ENCODE measurements around the gene CTSG. TPM values are rescaled to one million over a fixed set of nuclear protein-coding genes. Genes with fewer than 3 reads are reported as not detected.
"Not testable (repeated sequence)": the region's sequence is repeated elsewhere in the genome, so short reads cannot be mapped to it uniquely, and the experiment has no call there.

Gene CTSG
- total RNA-seq, 2 experiments from 2014 or later: 0.31 to 0.35 TPM

DNA sequence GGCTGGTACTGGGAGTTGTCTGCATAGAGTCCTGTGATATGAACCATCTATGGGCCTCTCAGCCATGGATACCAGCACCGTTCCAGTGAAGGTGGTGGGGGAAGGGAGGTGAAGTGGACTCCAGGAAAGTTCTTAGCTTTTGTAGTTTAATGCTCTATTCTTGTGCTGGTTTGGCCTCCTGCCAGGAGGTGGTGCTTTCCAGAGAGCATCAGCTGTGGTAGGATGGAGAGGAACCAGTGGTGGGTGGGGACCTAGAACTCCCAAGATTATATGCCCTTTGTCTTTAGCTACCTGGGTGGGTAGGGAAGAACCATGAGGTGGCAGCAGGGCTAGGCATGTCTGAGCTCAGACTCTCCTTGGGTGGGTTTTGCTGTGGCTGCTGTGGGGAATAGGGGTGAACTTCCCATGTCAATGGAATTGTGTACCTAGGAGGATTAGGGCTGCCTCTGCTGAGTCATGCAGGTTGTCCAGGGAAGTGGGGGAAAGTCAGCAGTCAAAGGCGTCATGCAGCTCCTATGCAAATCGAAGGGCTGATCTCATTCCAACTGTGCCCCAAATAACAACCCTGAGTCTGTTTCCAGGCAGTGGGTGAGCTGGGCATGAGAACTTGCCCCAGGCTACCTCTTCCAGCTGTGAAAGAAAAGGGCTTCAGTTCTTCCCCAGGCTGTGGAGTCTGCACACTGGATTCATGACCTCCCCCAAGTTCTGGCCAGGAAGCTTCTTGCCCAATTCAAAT lies 19.2 kb upstream of the CTSG start:
- CTCF ChIA-PET: interaction anchor here (0.7 to 2.0 kb wide), 2 partner anchors 10 to 159 kb away, joined by 3 to 8 read pairs; no protein-coding TSS in a partner anchor
- Mint-ChIP-seq H3K4me3 (no peak overlapping the region), H3K36me3 (ENCODE audit: low read depth) (peaks cover 5% of the 10 kb centered on the region), H3K27ac (no peak overlapping the region), H3K4me1 (ENCODE audit: low read depth) (peaks cover 9% of the 10 kb centered on the region), H3K9me3 (peaks cover 28% of the 10 kb centered on the region), H3K27me3 (ENCODE audit: low read depth) (peaks cover 4% of the 10 kb centered on the region)
- DNase-seq: no peak
- intact Hi-C loops (cut with micrococcal nuclease): no loop called here

DNA sequence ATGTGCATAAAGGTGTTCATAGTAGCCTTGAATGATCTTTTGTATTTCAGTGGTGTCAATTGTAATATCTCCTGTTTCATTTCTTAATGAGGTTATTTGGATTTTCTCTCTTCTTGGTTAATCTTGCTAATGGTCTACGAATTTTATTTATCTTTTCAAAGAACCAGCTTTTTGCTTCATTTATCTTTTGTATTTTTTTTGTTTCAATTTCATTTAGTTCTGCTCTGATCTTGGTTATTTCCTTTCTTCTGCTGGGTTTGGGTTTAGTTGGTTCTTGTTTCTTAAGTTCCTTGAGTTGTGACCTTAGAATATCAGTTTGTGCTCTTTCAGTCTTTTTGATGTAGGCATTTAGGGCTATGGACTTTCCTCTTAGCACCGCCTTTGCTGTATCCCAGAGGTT lies 15.0 kb upstream of the CTSG start:
- DNase-seq; intact Hi-C loops (cut with micrococcal nuclease); H3K27ac Mint-ChIP-seq; CTCF ChIA-PET; H3K4me1 Mint-ChIP-seq (ENCODE audit: low read depth); H3K36me3 Mint-ChIP-seq (ENCODE audit: low read depth); H3K4me3 Mint-ChIP-seq; H3K27me3 Mint-ChIP-seq (ENCODE audit: low read depth): not testable (repeated sequence)
- peaks cover 17% of the 10 kb centered on the region for H3K9me3 Mint-ChIP-seq

DNA sequence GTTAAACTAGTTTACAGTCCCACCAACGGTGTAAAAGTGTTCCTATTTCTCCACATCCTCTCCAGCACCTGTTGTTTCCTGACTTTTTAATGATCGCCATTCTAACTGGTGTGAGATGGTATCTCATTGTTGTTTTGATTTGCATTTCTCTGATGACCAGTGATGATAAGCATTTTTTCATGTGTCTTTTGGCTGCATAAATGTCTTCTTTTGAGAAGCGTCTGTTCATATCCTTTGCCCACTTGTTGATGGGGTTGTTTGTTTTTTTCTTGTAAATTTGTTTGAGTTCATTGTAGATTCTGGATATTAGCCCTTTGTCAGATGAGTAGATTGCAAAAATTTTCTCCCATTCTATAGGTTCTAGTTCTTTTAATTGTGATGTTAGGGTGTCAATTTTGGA lies 8.4 kb upstream of the CTSG start:
- H3K9me3 Mint-ChIP-seq: peaks cover 13% of the 10 kb centered on the region
- H3K27ac Mint-ChIP-seq; H3K4me1 Mint-ChIP-seq (ENCODE audit: low read depth); H3K27me3 Mint-ChIP-seq (ENCODE audit: low read depth); CTCF ChIA-PET; H3K36me3 Mint-ChIP-seq (ENCODE audit: low read depth); intact Hi-C loops (cut with micrococcal nuclease); H3K4me3 Mint-ChIP-seq; DNase-seq: not testable (repeated sequence)

DNA sequence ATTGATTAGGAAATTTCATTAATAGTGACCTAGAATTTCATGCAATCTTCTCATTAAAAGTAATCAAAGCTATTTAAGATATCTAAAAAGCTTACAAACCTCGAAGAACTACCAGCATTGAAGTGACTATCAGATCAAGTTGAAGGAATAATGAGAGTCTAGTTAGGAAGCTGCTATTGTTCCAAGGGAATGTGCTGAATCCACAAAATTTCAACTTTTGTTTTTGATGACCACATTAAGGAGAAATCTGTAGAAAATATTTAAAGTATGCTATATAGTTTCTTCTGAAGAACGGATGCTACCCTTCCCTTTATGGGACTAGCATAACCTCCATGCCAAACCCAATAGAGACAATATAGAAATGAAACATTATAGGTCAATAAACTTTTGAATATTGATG lies 2.5 kb upstream of the CTSG start:
- DNase-seq: no peak
- Mint-ChIP-seq H3K4me1 (ENCODE audit: low read depth) (peaks cover 5% of the 10 kb centered on the region), H3K9me3 (no peaks in the 10 kb centered on the region), H3K36me3 (ENCODE audit: low read depth) (no peaks in the 10 kb centered on the region), H3K27ac (no peak overlapping the region), H3K4me3 (no peak overlapping the region), H3K27me3 (ENCODE audit: low read depth) (no peaks in the 10 kb centered on the region)
- CTCF ChIA-PET: no interaction called here
- intact Hi-C loops (cut with micrococcal nuclease): no loop called here

DNA sequence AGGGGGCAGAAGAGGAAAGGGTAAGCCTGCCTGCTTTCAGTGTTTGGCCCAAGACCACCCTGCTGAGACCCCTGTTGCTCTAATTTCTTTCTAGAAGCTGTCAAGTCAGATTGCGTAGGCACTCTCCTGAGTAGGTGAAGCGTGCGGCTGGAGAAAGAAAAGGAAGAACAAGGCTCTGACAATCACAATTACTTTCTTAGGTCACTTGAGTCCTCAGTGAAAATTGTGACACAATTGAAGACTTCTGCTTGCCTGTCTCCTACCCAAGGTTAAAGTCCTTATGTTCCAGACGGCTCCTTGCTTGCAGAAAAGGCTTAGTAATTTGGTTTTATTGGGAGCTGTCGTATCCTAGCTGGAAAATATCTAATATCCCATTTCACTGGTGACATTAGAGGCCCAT lies 721 bp upstream of the CTSG start:
- CTCF ChIA-PET: no interaction called here
- Mint-ChIP-seq H3K27ac (no peak overlapping the region), H3K4me1 (ENCODE audit: low read depth) (peaks cover 5% of the 10 kb centered on the region), H3K27me3 (ENCODE audit: low read depth) (no peaks in the 10 kb centered on the region), H3K4me3 (no peak overlapping the region), H3K36me3 (ENCODE audit: low read depth) (no peaks in the 10 kb centered on the region), H3K9me3 (no peaks in the 10 kb centered on the region)
- intact Hi-C loops (cut with micrococcal nuclease): no loop called here
- no peak for DNase-seq

DNA sequence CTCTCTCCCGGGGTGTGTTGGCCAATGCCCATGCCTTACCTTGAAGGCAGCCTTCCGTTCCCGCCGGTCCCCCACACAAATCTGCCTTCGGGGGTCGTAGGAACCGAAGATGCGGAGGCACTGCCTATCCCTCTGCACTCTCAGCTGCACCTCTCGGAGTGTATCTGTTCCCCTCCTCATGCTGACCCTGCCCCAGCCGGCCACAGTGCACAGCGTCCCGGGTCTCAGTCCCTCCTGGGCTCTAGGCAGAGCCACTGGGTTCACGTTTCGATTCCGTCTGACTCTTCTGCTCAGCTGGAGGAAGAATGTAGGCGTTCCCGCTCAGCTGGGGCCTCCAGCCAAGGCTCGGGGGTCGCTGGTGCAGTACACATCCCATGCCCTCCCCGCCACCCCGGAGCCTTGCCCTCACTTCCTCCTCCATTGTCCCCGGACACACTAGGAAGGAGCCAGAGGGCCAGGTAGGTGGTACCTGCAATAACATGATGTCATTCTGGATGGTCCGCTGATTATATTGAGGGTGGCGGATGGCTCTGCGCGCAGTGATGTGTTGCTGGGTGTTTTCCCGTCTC lies 1.8 kb downstream of the CTSG start:
- no peaks in the 10 kb centered on the region for H3K36me3 Mint-ChIP-seq (ENCODE audit: low read depth)
- no peak overlapping the region for H3K4me3 Mint-ChIP-seq
- peaks cover 5% of the 10 kb centered on the region for H3K4me1 Mint-ChIP-seq (ENCODE audit: low read depth)
- peaks cover 3% of the 10 kb centered on the region for H3K27me3 Mint-ChIP-seq (ENCODE audit: low read depth)
- CTCF ChIA-PET: no interaction called here
- intact Hi-C loops (cut with micrococcal nuclease): no loop called here
- H3K9me3 Mint-ChIP-seq: peaks cover 2% of the 10 kb centered on the region
- no peak for DNase-seq
- no peak overlapping the region for H3K27ac Mint-ChIP-seq

DNA sequence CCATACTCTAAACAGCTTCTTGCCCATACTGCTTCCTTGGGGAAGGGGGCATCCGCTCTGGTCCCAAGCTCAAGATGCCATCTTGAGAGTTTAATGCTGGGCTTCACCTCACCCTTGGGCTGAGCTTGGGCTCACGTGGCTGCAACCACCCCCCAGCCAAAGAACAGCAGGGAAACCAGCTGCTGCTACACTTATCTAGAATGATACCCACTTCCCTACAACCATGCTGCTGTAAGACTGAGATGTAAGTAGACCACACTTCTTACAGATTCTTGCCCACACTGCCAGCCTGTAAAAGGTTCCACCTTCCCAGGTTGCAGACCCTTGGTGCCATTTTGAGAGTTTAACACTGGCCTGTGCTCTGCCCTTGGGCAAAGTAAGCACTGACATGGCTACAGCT lies 9.7 kb downstream of the CTSG start:
- H3K9me3 Mint-ChIP-seq: peaks cover 29% of the 10 kb centered on the region
- H3K36me3 Mint-ChIP-seq (ENCODE audit: low read depth): no peaks in the 10 kb centered on the region
- H3K27ac Mint-ChIP-seq: no peak overlapping the region
- no peak overlapping the region for H3K4me3 Mint-ChIP-seq
- CTCF ChIA-PET: no interaction called here
- no peak for DNase-seq
- intact Hi-C loops (cut with micrococcal nuclease): no loop called here
- H3K4me1 Mint-ChIP-seq (ENCODE audit: low read depth): no peaks in the 10 kb centered on the region
- peaks cover 3% of the 10 kb centered on the region for H3K27me3 Mint-ChIP-seq (ENCODE audit: low read depth)

DNA sequence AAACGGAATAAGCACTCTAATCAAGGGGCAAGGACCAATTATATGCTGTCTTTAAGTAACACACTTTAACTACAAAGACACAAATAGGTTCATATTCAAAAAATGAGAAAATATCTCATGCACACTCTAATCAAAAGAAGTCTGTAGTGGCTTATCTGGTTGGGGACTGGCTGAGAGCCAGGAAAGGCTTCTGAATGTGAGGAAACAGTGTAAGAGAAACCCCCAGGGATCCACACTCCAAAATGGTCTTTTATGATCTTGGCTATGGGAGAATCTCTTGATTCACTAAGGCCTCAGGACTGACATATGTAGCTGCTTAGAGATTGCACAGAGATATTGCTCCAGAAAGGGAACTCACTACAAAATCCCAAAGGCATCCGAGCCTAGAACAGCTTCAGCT lies 10.3 kb downstream of the CTSG start:
- Mint-ChIP-seq H3K27me3 (ENCODE audit: low read depth) (peaks cover 3% of the 10 kb centered on the region), H3K27ac (no peak overlapping the region), H3K4me3 (no peak overlapping the region), H3K36me3 (ENCODE audit: low read depth) (no peaks in the 10 kb centered on the region), H3K4me1 (ENCODE audit: low read depth) (no peaks in the 10 kb centered on the region), H3K9me3 (peaks cover 29% of the 10 kb centered on the region)
- no peak for DNase-seq
- intact Hi-C loops (cut with micrococcal nuclease): no loop called here
- CTCF ChIA-PET: no interaction called here

DNA sequence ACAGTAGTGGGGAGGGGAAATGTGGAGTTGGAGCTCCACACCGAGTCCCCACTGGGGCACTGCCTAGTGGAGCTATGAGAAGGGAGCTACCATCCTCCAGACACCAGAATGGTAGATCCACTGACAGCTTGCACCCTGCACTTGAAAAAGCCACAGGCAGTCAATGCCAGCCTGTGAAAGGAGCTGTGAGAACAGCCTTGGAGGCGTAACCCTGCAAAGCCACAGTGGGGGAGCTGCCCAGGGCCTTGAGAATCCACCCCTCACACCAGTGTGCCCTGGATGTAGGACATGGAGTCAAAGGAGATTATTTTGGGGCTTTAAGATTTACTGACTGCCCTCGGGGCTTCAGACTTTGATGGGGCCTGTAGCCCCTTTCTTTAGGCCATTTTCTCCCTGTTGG lies 12.5 kb downstream of the CTSG start:
- Mint-ChIP-seq H3K36me3 (ENCODE audit: low read depth) (no peaks in the 10 kb centered on the region), H3K27me3 (ENCODE audit: low read depth) (peaks cover 3% of the 10 kb centered on the region), H3K4me1 (ENCODE audit: low read depth) (no peaks in the 10 kb centered on the region), H3K9me3 (peaks cover 27% of the 10 kb centered on the region), H3K27ac (no peak overlapping the region), H3K4me3 (no peak overlapping the region)
- CTCF ChIA-PET: no interaction called here
- no peak for DNase-seq
- intact Hi-C loops (cut with micrococcal nuclease): no loop called here

DNA sequence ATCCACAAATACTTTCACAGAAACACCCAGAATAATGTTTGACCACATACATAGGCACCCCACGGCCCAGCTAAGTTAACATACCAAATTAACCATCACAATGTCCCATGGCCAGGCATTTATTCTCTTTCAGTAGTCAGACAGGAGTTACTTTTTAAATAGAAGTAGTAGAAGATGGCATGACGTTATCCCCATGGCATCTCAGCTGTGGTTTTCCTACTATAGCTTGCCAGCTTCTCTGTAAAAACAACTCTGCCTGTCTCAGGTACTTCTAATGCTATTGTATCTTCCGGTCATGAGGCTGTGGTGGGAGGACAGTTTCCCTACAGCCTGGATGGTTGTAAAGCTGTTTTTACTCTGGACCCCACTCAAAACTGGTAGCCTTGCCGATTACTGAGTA lies 19.3 kb downstream of the CTSG start:
- Mint-ChIP-seq H3K27me3 (ENCODE audit: low read depth) (peaks cover 5% of the 10 kb centered on the region), H3K27ac (no peak overlapping the region), H3K9me3 (peaks cover 5% of the 10 kb centered on the region), H3K4me1 (ENCODE audit: low read depth) (no peaks in the 10 kb centered on the region), H3K36me3 (ENCODE audit: low read depth) (no peaks in the 10 kb centered on the region), H3K4me3 (no peak overlapping the region)
- intact Hi-C loops (cut with micrococcal nuclease): no loop called here
- CTCF ChIA-PET: no interaction called here
- DNase-seq: no peak

DNA sequence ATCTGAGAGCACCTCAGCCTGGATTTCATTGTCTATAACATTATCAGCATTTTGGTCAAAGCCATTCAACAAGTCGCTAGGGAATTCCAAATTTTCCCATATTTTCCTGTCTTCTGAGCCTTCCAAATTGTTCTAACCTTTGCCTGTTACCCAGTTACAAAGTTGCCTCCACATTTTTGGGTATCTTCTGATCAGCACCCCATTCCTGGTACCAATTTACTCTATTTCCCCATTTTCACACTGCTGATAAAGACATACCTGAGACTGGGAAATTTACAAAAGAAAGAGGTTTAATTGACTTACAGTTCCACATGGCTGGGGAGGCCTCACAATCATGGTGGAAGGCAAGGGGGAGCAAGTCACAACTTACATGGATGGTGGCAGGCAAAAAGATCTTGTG lies 27.0 kb downstream of the CTSG start:
- H3K27me3 Mint-ChIP-seq (ENCODE audit: low read depth); CTCF ChIA-PET; H3K36me3 Mint-ChIP-seq (ENCODE audit: low read depth); H3K4me3 Mint-ChIP-seq; intact Hi-C loops (cut with micrococcal nuclease); DNase-seq; H3K4me1 Mint-ChIP-seq (ENCODE audit: low read depth); H3K27ac Mint-ChIP-seq: not testable (repeated sequence)
- H3K9me3 Mint-ChIP-seq: peaks cover 23% of the 10 kb centered on the region

DNA sequence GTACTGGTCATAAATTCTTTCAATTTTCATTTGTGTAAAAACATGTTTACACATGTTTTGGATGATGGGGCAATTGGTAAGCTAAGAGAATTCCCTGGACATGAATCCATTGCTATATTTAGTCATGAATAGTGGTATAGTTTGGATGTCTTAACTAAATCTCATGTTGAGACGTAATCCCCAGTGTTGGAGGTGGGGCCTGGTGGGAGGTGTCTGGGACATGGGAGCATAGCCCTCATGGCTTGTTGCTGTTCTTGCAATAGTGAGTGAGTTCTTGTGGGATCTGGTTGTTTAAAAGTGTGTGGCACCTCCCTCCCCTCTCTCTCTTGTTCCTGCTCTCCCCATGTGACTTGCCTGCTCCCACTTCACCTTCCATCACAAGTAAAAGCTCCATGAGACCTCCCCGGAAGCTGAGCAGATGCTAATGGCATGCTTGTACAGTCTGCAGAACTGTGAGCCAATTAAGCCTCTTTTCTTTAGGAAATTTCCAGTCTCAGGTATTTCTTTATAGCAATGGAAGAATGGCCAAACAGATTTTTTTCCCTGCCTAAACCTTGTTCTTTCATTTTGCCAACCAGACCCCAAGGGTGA lies 33.6 kb downstream of the CTSG start:
- H3K27me3 Mint-ChIP-seq (ENCODE audit: low read depth): peaks cover 4% of the 10 kb centered on the region
- H3K9me3 Mint-ChIP-seq: peaks cover 13% of the 10 kb centered on the region
- CTCF ChIA-PET: no interaction called here
- intact Hi-C loops (cut with micrococcal nuclease): no loop called here
- H3K36me3 Mint-ChIP-seq (ENCODE audit: low read depth): no peaks in the 10 kb centered on the region
- no peaks in the 10 kb centered on the region for H3K4me1 Mint-ChIP-seq (ENCODE audit: low read depth)
- DNase-seq: no peak
- no peak overlapping the region for H3K4me3 Mint-ChIP-seq
- H3K27ac Mint-ChIP-seq: no peak overlapping the region

DNA sequence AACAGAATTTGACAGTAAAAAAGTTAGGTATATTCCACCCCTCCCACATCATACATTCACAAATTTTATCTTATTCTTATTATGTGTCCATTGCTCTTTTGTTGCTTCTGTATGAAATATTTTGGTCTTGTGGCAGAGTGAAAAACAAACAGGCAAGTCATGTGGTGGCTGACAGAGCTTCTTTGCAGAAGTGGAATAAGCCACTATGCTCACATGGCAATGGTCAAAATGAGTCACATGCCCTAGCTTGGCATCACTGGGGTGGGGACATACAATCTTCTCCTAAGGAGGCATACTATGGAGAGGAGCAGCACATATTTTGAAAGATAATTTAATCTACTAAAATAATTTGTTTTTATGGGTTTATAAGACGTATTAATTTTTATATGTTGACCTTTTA lies 40.3 kb downstream of the CTSG start:
- CTCF ChIA-PET: no interaction called here
- Mint-ChIP-seq H3K4me3 (no peak overlapping the region), H3K27ac (no peak overlapping the region), H3K9me3 (no peaks in the 10 kb centered on the region), H3K36me3 (ENCODE audit: low read depth) (no peaks in the 10 kb centered on the region), H3K4me1 (ENCODE audit: low read depth) (no peaks in the 10 kb centered on the region), H3K27me3 (ENCODE audit: low read depth) (peaks cover 4% of the 10 kb centered on the region)
- DNase-seq: peak; percentile 15
- intact Hi-C loops (cut with micrococcal nuclease): no loop called here
